Activated T-helper 1 cell treated with anti-CD3 and anti-CD28 coated beads, Interleukin-12 subunit alpha, Interleukin-12 subunit beta, Interleukin-2, Interleukin-4 antibody, amounts not matched to agents 30 ng/mL and 10 ng/mL and 1 ng/mL, durations not matched to agents 14 hours and 24 hours and 36 hours (primary cell): ENCODE results near the gene KCNH5. TPM values are rescaled to one million over a fixed set of nuclear protein-coding genes. Genes with fewer than 3 reads are reported as not detected.

Source experiments
- DNase-seq: peaks from one replicate; pipeline ENCODE4 v3.0.0; 2021; ENCODE audit warnings: low spot score
- H3K27ac Mint-ChIP-seq: one replicate; pipeline ENCODE4 v1.8.0; 2021; ENCODE audit warnings: mild to moderate bottlenecking, mixed read lengths
- H3K27me3 Mint-ChIP-seq: one replicate; pipeline ENCODE4 v1.8.0; 2022; ENCODE audit warnings: mild to moderate bottlenecking, moderate library complexity, mixed read lengths; ENCODE audit not compliant: insufficient read depth
- H3K36me3 Mint-ChIP-seq: one replicate; pipeline ENCODE4 v1.8.0; 2021; ENCODE audit warnings: low read depth, mixed read lengths
- H3K4me1 Mint-ChIP-seq: one replicate; pipeline ENCODE4 v1.8.0; 2021; ENCODE audit warnings: low read depth, mixed read lengths
- H3K4me3 Mint-ChIP-seq: one replicate; pipeline ENCODE4 v1.8.0; 2021; ENCODE audit warnings: mild to moderate bottlenecking, moderate library complexity, mixed read lengths
- H3K9me3 Mint-ChIP-seq: one replicate; pipeline ENCODE4 v1.8.0; 2021; ENCODE audit warnings: mixed read lengths
- intact Hi-C: fragments of 100-400 bp; cut with micrococcal nuclease; formaldehyde crosslinking; loops from one replicate; pipeline ENCODE4 v1.15.1; 2024
- total RNA-seq: library from RNA; stranded (reverse); gene quantifications from 2 replicates; pipeline ENCODE4 v1.2.3, GENCODE V29; 2022

The KCNH5 gene
- total RNA-seq, 1 donor from 2014 or later: not detected

DNA sequence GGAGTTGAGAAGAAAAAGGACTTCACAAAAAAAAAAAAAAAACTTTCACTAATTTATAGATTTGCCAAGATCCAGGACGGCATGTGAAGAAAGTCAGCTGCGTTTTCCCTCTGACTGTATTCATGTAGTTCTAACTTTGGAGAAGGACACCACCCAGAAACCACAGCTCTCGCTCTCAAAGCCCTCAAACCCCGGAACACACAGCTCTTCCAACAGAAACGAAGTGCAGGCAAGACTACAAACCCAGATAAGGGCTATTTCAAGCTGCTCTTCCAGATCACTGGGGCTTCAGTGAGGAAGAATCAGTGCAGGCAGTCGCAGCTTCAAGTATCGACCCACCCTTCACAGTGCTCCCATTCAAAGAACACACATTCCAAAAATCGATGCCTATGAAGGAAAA, 13.2 kb downstream of the KCNH5 start:
- no peaks in the 10 kb centered on the region for H3K9me3 Mint-ChIP-seq
- intact Hi-C loops: no loop called here
- H3K27me3 Mint-ChIP-seq: no peaks in the 10 kb centered on the region
- H3K36me3 Mint-ChIP-seq: no peaks in the 10 kb centered on the region
- H3K4me3 Mint-ChIP-seq: no peak overlapping the region
- H3K27ac Mint-ChIP-seq: no peak overlapping the region
- DNase-seq: no peak
- no peaks in the 10 kb centered on the region for H3K4me1 Mint-ChIP-seq

DNA sequence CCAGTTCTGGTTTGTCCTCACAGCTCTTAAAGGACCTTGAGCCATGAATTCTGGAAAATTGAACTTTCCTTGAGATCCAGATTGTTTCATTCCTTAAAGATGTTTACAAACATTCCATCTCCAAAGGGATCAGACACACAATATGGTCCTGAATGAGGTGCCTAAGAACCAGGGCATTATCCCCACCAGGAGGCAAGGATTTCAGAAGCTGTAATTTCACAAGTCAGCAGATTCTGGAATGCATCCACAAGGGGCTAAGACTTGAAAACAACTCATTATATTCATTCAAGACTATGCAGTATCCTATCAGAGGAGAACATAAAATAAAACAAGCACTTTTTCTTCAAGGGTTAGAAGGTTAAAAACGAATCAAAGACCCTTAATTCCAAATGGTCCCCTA, 15.1 kb downstream of the KCNH5 start:
- Mint-ChIP-seq H3K36me3 (no peaks in the 10 kb centered on the region), H3K27ac (no peak overlapping the region), H3K9me3 (peaks cover 3% of the 10 kb centered on the region), H3K4me3 (no peak overlapping the region), H3K27me3 (no peaks in the 10 kb centered on the region), H3K4me1 (no peaks in the 10 kb centered on the region)
- intact Hi-C loops: no loop called here
- no peak for DNase-seq

DNA sequence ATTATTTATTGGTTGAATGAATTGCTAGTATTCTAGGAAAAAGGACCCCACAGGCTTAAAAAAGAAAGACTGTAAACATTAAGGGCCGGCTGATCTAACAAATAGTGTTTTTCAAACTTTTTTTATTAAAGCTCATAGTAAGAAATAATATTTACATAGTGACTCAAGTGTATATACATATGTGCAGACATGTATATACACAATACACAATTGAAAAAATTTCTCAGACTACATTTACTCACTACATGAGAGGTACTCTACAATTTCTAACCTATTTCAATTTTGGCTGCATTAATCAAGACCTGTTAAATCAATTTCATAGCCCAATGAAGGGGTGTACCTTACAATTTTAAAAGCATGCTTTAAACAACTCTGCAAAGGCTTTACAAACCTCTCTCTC, 17.5 kb downstream of the KCNH5 start:
- peaks cover 3% of the 10 kb centered on the region for H3K9me3 Mint-ChIP-seq
- H3K36me3 Mint-ChIP-seq: no peaks in the 10 kb centered on the region
- DNase-seq: no peak
- no peaks in the 10 kb centered on the region for H3K27me3 Mint-ChIP-seq
- intact Hi-C loops: no loop called here
- no peak overlapping the region for H3K4me3 Mint-ChIP-seq
- H3K27ac Mint-ChIP-seq: no peak overlapping the region
- no peaks in the 10 kb centered on the region for H3K4me1 Mint-ChIP-seq

DNA sequence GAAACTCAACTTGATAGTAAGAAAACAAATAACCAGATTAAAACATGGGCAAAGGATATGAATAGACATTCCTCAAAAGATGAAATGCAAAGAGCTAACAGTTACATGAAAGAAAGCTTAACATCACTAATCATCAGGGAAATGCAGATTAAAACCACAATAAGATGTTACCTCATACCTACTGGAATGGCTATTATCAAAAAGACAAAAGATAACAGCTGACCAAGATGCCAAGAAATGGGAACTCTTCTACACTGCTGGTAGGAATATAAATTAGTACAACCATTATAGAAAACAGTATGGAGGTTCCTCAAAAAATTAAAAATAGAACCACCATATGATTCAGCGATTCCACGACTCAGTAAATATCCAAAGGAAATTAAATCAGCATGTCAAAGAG, 18.8 kb downstream of the KCNH5 start:
- no peaks in the 10 kb centered on the region for H3K36me3 Mint-ChIP-seq
- DNase-seq: no peak
- intact Hi-C loops: no loop called here
- H3K27me3 Mint-ChIP-seq: no peaks in the 10 kb centered on the region
- no peak overlapping the region for H3K27ac Mint-ChIP-seq
- H3K4me3 Mint-ChIP-seq: no peak overlapping the region
- H3K4me1 Mint-ChIP-seq: no peaks in the 10 kb centered on the region
- peaks cover 3% of the 10 kb centered on the region for H3K9me3 Mint-ChIP-seq

DNA sequence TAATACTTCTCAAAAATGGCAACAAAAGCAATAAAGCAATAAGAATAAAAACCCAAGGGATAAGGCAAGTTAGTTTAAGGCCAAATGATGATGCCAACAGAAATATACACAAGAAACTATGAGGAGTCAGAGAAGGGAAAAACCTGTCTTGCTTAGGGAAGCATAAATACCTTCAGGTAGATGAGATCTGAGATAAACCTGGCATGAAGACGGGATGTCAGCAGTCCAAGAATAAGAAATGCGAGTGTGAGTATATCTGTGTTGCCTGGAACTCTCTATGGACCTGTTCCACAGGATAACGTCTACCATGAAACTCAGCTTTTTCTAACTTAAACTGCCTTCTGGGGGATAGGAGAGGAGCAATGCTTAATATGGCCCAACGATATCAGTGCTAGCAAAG, 30.6 kb downstream of the KCNH5 start:
- Mint-ChIP-seq H3K36me3 (no peaks in the 10 kb centered on the region), H3K9me3 (no peaks in the 10 kb centered on the region), H3K27ac (no peak overlapping the region), H3K27me3 (no peaks in the 10 kb centered on the region), H3K4me1 (no peaks in the 10 kb centered on the region), H3K4me3 (no peak overlapping the region)
- intact Hi-C loops: no loop called here
- no peak for DNase-seq

DNA sequence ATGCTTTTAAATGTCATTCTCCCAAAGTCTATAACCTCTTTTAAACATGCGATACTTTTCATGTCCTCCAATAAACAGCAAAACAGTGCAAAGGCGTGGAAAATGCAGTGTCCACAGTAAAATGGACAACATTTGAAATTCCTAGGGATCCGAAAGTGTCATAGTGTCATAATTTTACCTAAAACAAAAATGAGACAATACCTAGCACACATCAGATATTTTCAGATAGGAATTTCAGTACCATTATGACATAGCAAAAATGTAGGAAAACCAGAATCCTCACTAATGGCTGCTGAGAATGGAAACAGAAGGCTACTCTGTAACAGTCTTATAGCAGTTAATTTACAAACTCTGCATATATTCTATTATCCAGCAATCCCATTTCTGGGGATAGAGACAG, 33.1 kb downstream of the KCNH5 start:
- Mint-ChIP-seq H3K4me3 (no peak overlapping the region), H3K4me1 (no peaks in the 10 kb centered on the region), H3K27me3 (no peaks in the 10 kb centered on the region), H3K36me3 (no peaks in the 10 kb centered on the region), H3K27ac (no peak overlapping the region), H3K9me3 (no peaks in the 10 kb centered on the region)
- intact Hi-C loops: no loop called here
- no peak for DNase-seq

DNA sequence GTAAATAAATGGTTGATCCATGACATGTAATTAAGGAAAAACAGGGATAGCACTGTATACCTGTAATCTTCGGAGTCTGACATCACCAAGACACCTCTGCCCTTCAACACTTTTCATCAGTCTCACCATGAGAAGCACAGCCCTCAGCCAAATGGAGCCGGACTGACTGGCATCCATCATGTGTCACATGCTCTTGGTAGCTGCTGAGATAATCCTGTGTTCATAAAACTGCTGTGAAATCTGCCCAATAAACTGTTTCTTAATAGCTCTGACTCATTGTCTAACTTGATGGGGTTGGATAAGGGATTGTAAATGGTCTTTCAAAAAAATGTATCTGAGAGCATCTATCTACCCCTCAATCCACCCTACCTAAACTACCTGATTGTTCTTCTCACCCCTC, 33.6 kb downstream of the KCNH5 start:
- Mint-ChIP-seq H3K4me3 (no peak overlapping the region), H3K9me3 (no peaks in the 10 kb centered on the region), H3K36me3 (no peaks in the 10 kb centered on the region), H3K27ac (no peak overlapping the region), H3K27me3 (no peaks in the 10 kb centered on the region), H3K4me1 (no peaks in the 10 kb centered on the region)
- no peak for DNase-seq
- intact Hi-C loops: no loop called here

DNA sequence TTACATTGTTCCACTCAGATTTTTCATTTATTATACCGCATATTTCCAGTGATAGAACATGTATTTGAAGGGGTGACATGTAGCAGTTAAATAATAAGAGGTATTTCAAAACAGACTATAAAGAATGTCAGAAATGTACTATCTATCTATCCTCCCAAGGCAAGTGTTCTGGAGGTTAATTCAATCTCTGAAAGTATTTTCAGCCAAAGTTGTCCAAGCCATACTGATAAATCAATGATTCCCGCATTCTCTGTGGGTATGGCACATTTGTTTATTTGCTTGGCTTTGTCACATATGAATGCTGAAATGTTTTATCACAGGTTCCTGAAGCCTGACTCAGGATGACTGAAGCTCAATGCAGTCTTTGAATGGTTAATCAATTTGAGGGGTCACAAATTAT, 35.8 kb downstream of the KCNH5 start:
- no peak for DNase-seq
- intact Hi-C loops: no loop called here
- no peak overlapping the region for H3K27ac Mint-ChIP-seq
- H3K9me3 Mint-ChIP-seq: no peaks in the 10 kb centered on the region
- no peak overlapping the region for H3K4me3 Mint-ChIP-seq
- H3K27me3 Mint-ChIP-seq: no peaks in the 10 kb centered on the region
- no peaks in the 10 kb centered on the region for H3K36me3 Mint-ChIP-seq
- H3K4me1 Mint-ChIP-seq: no peaks in the 10 kb centered on the region

DNA sequence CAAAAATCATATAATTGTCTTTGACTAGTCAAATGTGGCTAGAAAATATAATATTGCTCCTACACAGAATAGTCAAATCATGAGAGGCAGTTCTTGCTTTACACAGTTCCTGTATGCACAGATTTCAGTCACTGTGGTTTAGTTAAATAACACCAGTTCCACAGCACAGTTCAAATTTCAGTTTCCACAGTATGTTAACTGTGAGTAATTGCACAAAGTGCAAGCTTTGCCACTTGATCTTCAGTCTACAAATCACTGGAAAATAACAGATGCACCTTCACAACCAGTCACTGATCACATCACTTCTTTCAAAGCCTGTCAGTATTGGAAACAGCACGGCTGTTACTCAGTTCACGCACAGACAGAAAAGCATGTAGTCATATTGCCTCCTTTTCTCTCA, 38.7 kb downstream of the KCNH5 start:
- no peak for DNase-seq
- no peak overlapping the region for H3K4me3 Mint-ChIP-seq
- intact Hi-C loops: no loop called here
- no peaks in the 10 kb centered on the region for H3K4me1 Mint-ChIP-seq
- H3K27ac Mint-ChIP-seq: no peak overlapping the region
- no peaks in the 10 kb centered on the region for H3K9me3 Mint-ChIP-seq
- no peaks in the 10 kb centered on the region for H3K27me3 Mint-ChIP-seq
- no peaks in the 10 kb centered on the region for H3K36me3 Mint-ChIP-seq

DNA sequence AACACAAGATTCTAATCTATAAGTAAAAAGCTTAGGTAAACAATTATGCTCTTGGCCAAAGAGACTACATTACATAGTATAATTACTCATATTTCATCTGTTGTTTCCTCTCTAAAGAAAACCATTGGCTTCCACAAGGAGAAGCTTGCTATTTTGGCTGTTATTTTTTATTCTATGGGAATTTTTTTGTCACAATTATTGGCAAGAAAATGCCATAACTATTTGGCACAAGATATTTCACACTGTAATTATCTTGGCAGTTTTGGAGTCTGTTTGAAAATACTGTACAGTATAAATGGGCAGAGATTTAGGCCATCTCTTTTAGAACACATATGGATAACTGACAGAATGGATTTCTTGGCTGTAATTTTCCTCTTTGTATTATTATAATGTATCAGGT, 51.2 kb downstream of the KCNH5 start:
- Mint-ChIP-seq H3K4me3 (no peak overlapping the region), H3K4me1 (no peaks in the 10 kb centered on the region), H3K27me3 (peaks cover 2% of the 10 kb centered on the region), H3K27ac (no peak overlapping the region), H3K9me3 (no peaks in the 10 kb centered on the region), H3K36me3 (no peaks in the 10 kb centered on the region)
- DNase-seq: no peak
- intact Hi-C loops: no loop called here

DNA sequence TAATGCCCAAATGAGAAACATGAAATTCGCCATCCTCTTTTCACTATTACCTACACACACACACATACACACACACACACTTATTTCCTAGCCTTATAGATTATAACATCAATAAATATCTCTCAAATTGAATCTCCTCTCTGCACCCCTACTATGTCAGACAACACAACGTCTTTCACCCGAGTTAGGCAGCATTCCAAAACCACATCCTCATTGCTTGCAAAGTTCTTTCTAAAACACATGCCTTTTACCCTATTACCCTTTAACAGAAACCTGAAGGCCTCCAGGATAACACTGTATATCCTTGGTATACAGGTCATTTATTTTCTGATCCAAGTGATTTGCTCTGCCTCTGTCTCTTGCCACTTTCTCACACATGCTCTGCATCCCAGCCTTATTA, 56.3 kb downstream of the KCNH5 start:
- H3K27me3 Mint-ChIP-seq: peaks cover 2% of the 10 kb centered on the region
- no peak overlapping the region for H3K4me3 Mint-ChIP-seq
- H3K36me3 Mint-ChIP-seq: no peaks in the 10 kb centered on the region
- no peak for DNase-seq
- intact Hi-C loops: no loop called here
- no peaks in the 10 kb centered on the region for H3K9me3 Mint-ChIP-seq
- no peak overlapping the region for H3K27ac Mint-ChIP-seq
- H3K4me1 Mint-ChIP-seq: no peaks in the 10 kb centered on the region

DNA sequence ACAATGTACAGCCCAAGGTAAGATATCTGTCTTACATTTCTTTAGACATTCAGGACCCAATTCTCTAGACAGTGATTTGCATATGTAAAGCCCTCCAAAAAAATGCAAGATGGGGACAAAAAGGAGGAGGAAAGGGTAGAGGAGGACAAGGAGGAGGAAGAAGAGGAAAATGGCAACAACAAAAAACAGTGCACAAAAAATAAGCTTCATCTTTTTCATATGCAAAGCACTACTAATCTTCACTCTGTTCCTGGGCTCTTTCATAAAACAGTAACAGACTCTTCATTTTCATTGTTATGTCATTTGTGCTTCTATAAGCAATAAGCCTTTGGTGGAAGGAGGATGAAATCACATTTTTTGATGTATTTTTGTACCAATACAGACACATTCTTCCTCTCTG, 61.4 kb downstream of the KCNH5 start:
- no peaks in the 10 kb centered on the region for H3K36me3 Mint-ChIP-seq

DNA sequence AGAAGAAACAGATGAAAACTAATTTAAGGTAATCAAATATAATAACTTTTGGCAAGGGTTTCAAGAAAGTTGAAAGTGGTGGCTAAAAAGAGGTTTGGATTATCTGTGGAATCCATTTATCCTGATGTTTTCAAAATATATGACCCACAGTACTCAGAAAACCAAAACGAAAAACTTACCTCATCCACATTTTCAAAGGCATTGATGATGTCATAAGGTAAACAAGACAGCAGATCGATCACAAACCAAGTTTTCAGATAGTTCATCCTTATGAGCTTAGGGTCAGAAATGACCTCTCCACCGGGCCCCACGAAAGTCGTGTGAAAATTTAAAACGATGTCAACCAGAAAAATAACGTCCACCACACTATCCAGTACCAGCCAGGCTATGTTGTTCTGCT, 64.6 kb downstream of the KCNH5 start:
- no peak overlapping the region for H3K27ac Mint-ChIP-seq
- no peaks in the 10 kb centered on the region for H3K27me3 Mint-ChIP-seq
- no peaks in the 10 kb centered on the region for H3K4me1 Mint-ChIP-seq
- intact Hi-C loops: no loop called here
- DNase-seq: no peak
- no peak overlapping the region for H3K4me3 Mint-ChIP-seq
- no peaks in the 10 kb centered on the region for H3K36me3 Mint-ChIP-seq
- peaks cover 5% of the 10 kb centered on the region for H3K9me3 Mint-ChIP-seq

More for the DNA sequence above, 61.4 kb downstream of the KCNH5 start:
- H3K4me3 Mint-ChIP-seq: no peak overlapping the region
- H3K9me3 Mint-ChIP-seq: peaks cover 5% of the 10 kb centered on the region
- DNase-seq: no peak
- no peaks in the 10 kb centered on the region for H3K27me3 Mint-ChIP-seq
- no peak overlapping the region for H3K27ac Mint-ChIP-seq
- H3K4me1 Mint-ChIP-seq: no peaks in the 10 kb centered on the region
- intact Hi-C loops: no loop called here

DNA sequence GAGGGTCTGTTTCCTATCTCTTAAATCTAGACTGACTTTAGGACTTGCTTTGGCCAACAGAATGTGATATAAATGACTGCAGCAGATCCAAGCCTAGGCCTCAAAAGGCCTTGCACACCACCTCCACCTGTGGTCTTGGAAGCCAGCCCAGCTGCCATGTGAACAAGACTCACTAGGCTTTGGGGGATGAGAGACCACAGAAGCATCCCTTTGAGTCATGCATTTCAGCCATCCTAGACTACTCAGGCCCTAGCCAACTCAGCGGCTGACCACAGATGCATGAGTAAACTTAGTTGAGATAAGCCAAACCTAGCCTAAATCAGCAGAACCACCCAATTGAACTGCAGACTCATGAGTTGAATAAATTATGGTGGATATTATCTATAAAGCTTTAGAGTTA, 87.7 kb downstream of the KCNH5 start:
- no peaks in the 10 kb centered on the region for H3K27me3 Mint-ChIP-seq
- DNase-seq: no peak
- intact Hi-C loops: no loop called here
- no peak overlapping the region for H3K4me3 Mint-ChIP-seq
- no peaks in the 10 kb centered on the region for H3K9me3 Mint-ChIP-seq
- no peaks in the 10 kb centered on the region for H3K4me1 Mint-ChIP-seq
- H3K27ac Mint-ChIP-seq: no peak overlapping the region
- no peaks in the 10 kb centered on the region for H3K36me3 Mint-ChIP-seq
